ENCODE results near the gene FGD6.

- no peak for TF ChIP-seq CTCF (conservative IDR thresholded peaks at IDR 0.05 in 1 of 2, IDR thresholded peaks at IDR 0.05 in 1 of 2; ENCODE audit: low read depth in 1 of 2, low read length in 2 of 2)
- no peak for TF ChIP-seq EZH2 (IDR thresholded peaks at IDR 0.05; ENCODE audit: low read length, missing control alignments)
Observed at GRCh38 chr12:95200128-95200894, 17.0 kb downstream of the FGD6 start.

Data from fibroblast of lung (primary cell).